Endothelial cell of umbilical vein (primary cell): Measurements from ENCODE around the gene DPP3. TPM values are rescaled to one million over a fixed set of nuclear protein-coding genes. Genes with fewer than 3 reads are reported as not detected.

ENCODE experiments used
- BruUV-seq: library from RNA; stranded (reverse); fragments of 400-500 nt; replicated peaks from 2 replicates; lab custom pipeline; 2021; lab: Mats Ljungman, UMichigan
- CTCF ChIA-PET: fragments of 300-600, 350-600 bp; sonication (Branson Sonifier 250); formaldehyde crosslinking; loops from one replicate; lab custom pipeline; 2021; ENCODE audit warnings: antibody characterized with exemption, inconsistent platforms; lab: Charles Lee
- POLR2A ChIA-PET: fragments of 300-600, 350-600 bp; sonication (Branson Sonifier 250); formaldehyde crosslinking; loops from one replicate; lab custom pipeline; 2021; ENCODE audit warnings: antibody characterized with exemption, inconsistent platforms; lab: Charles Lee
- DNase-seq: peaks from one replicate; pipeline ENCODE4 v3.0.0-alpha.2; 2011; ENCODE audit warnings: low read depth, low spot score
- FAIRE-seq: peaks from 2 replicates; lab custom pipeline; 2011; peaks lifted over from hg19 to GRCh38; lab: Jason Lieb, UNC
- H2AFZ ChIP-seq: 2 replicates; pipeline ENCODE4 v1.6.0; 2012; ENCODE audit warnings: low read depth, low read length, control low read depth, inconsistent platforms
- H3K27ac ChIP-seq: 2 replicates; pipeline ENCODE4 v1.5.1; 2011; ENCODE audit warnings: low read depth, mild to moderate bottlenecking, control low read depth, low read length, moderate library complexity; ENCODE audit not compliant: insufficient read depth
- H3K27me3 ChIP-seq, 2 experiments: 2 replicates each; pipeline versions ENCODE4 v1.6.0 to v1.6.1; 2011; ENCODE audit warnings: low read length in 2 of 2, mixed read lengths in 1 of 2; ENCODE audit not compliant: control insufficient read depth in 2 of 2, insufficient read depth in 2 of 2
- H3K36me3 ChIP-seq, 2 experiments: 2 replicates in 1 of 2; 3 replicates in 1 of 2; pipeline ENCODE4 v1.5.1; 2011; ENCODE audit warnings: low read length in 2 of 2, mild to moderate bottlenecking in 1 of 2, moderate library complexity in 1 of 2; ENCODE audit not compliant: control insufficient read depth in 2 of 2, insufficient read depth in 2 of 2; ENCODE audit errors: extremely low read depth in 1 of 2
- H3K4me1 ChIP-seq: 3 replicates; pipeline ENCODE4 v1.5.1; 2011; ENCODE audit warnings: mild to moderate bottlenecking, low read length; ENCODE audit not compliant: control insufficient read depth, insufficient read depth; ENCODE audit errors: extremely low read depth
- H3K4me2 ChIP-seq: 2 replicates; pipeline ENCODE4 v1.6.1; 2011; ENCODE audit warnings: low read length, control low read depth, mixed read lengths; ENCODE audit not compliant: insufficient read depth
- H3K4me3 ChIP-seq, 3 experiments: fragments of 200-600 bp in 1 of 3; sonication (generic), shearing (Covaris generic) in 1 of 3; replicated peaks in 1 of 3; 2 replicates each; pipeline ENCODE4 v1.5.1; 2011 to 2016; ENCODE audit warnings: control low read depth in 3 of 3, low read length in 3 of 3, mild to moderate bottlenecking in 2 of 3, inconsistent platforms in 1 of 3, low read depth in 1 of 3, moderate library complexity in 1 of 3; ENCODE audit not compliant: insufficient read depth in 1 of 3
- H3K79me2 ChIP-seq: 2 replicates; pipeline ENCODE4 v1.6.0; 2012; ENCODE audit warnings: low read length, inconsistent platforms; ENCODE audit not compliant: control insufficient read depth, insufficient read depth
- H3K9ac ChIP-seq: replicated peaks from 2 replicates; pipeline ENCODE3; 2011; ENCODE audit warnings: low read length, control low read depth; ENCODE audit not compliant: insufficient read depth; ENCODE audit errors: extremely low read depth
- H3K9me1 ChIP-seq: replicated peaks from 3 replicates; pipeline ENCODE4 v1.6.0; 2011; ENCODE audit warnings: mild to moderate bottlenecking, low read length; ENCODE audit not compliant: control insufficient read depth, insufficient read depth; ENCODE audit errors: extremely low read depth
- H3K9me3 ChIP-seq: replicated peaks from 2 replicates; pipeline ENCODE4 v1.5.1; 2012; ENCODE audit warnings: low read length, inconsistent platforms; ENCODE audit not compliant: control insufficient read depth, insufficient read depth
- H4K20me1 ChIP-seq: replicated peaks from 2 replicates; pipeline ENCODE3; 2011; ENCODE audit warnings: mild to moderate bottlenecking, low read length; ENCODE audit not compliant: control insufficient read depth, insufficient read depth; ENCODE audit errors: extremely low read depth
- CTCF ChIP-seq, 2 donors: IDR thresholded peaks; 1 replicate in 1 of 2; 2 replicates in 1 of 2; pipeline ENCODE4 v1.5.1; 2011; ENCODE audit warnings: low read length in 2 of 2, mild to moderate bottlenecking in 2 of 2, moderate library complexity in 2 of 2, control low read depth in 1 of 2, inconsistent platforms in 1 of 2, low read depth in 1 of 2; ENCODE audit not compliant: insufficient read depth in 1 of 2; ENCODE audit errors: extremely low read depth in 1 of 2
- EZH2 ChIP-seq: IDR thresholded peaks from 2 replicates; pipeline ENCODE4 v1.6.1; 2012; ENCODE audit warnings: borderline replicate concordance, low read depth, mild to moderate bottlenecking, moderate library complexity, low read length, inconsistent platforms; ENCODE audit not compliant: severe bottlenecking
- FOS ChIP-seq: IDR thresholded peaks from 2 replicates; pipeline ENCODE4 v1.6.1; 2011; ENCODE audit warnings: mild to moderate bottlenecking, low read length, moderate library complexity, borderline replicate concordance; ENCODE audit not compliant: insufficient read depth
- GATA2 ChIP-seq: IDR thresholded peaks from 2 replicates; pipeline ENCODE4 v1.7.0; 2011; ENCODE audit warnings: low read depth, mild to moderate bottlenecking, moderate library complexity, mixed read lengths, low read length; ENCODE audit not compliant: insufficient read length, insufficient read depth
- JUN ChIP-seq: IDR thresholded peaks from 2 replicates; pipeline ENCODE4 v1.6.1; 2011; ENCODE audit warnings: borderline replicate concordance, low read depth; ENCODE audit not compliant: insufficient read length, insufficient read depth
- MYC ChIP-seq: IDR thresholded peaks from one replicate; pipeline ENCODE4 v1.6.1; 2011; ENCODE audit warnings: mild to moderate bottlenecking, low read depth, low read length
- POLR2A ChIP-seq: IDR thresholded peaks from 2 replicates; pipeline ENCODE4 v1.6.1; 2012; ENCODE audit warnings: low read depth, mild to moderate bottlenecking, control low read depth, low read length
- POLR2AphosphoS5 ChIP-seq: IDR thresholded peaks from 2 replicates; pipeline ENCODE4 v1.6.1; 2012; ENCODE audit warnings: low read depth, mild to moderate bottlenecking, control low read depth, low read length, moderate library complexity; ENCODE audit not compliant: insufficient read depth
- dilution Hi-C: fragments of 300-500 bp; cut with MboI; formaldehyde crosslinking; loops from one replicate; pipeline ENCODE4 v1.15.0; 2019; ENCODE audit warnings: low sequenced_read_pairs; ENCODE audit not compliant: extremely low pct_ligation_motif_present
- intact Hi-C: fragments of 100-400 bp; cut with micrococcal nuclease; formaldehyde crosslinking; loops from one replicate; pipeline ENCODE4 v1.10.0; 2022
- polyA plus RNA-seq, 4 experiments: library from polyadenylated mRNA; depleted of rRNA in 3 of 4; stranded (reverse) in 3 of 4; unstranded in 1 of 4; fragments of >200 nt; gene quantifications; 2 replicates each; pipeline versions ENCODE4 v1.2.1 to v1.2.3, GENCODE V29; 2011 to 2012; ENCODE audit warnings: missing spikeins in 1 of 4
- total RNA-seq: library from RNA; stranded (reverse); gene quantifications from 2 replicates; pipeline ENCODE4 v1.2.3, GENCODE V29; 2021
- TF ChIP-seq, protein P1 (sequence below): IDR thresholded peaks from 2 replicates; pipeline ENCODE4 v1.6.1; 2011; ENCODE audit not compliant: insufficient read depth, insufficient read length

DPP3 gene
- total and polyA plus RNA-seq, 2 donors (not counting 3 experiments of a cell fraction or from before 2014, with no cell fraction given), result 46.4 to 50.4 TPM

GRCh38 chr11:66465373-66466224 lies 14.6 kb upstream of the DPP3 start:
- intact Hi-C loops, result loop anchor here (1.0 to 2.0 kb wide), 3 partner anchors 15 to 45 kb away; partner anchors contain the start of genes BBS1, DPP3 and NPAS4
- TF ChIP-seq, protein P1, sequence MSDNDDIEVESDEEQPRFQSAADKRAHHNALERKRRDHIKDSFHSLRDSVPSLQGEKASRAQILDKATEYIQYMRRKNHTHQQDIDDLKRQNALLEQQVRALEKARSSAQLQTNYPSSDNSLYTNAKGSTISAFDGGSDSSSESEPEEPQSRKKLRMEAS, result no peak
- TF ChIP-seq MYC (no peak), POLR2A (no peak), EZH2 (no peak), POLR2AphosphoS5 (no peak), JUN (no peak), GATA2 (no peak), FOS (no peak), CTCF (IDR thresholded peaks at IDR 0.05; ENCODE audit: extremely low read depth in 1 of 2, insufficient read depth in 1 of 2, low read depth in 1 of 2, low read length in 2 of 2) (no peak)
- peak overlapping the region in 1 of 3 experiments; percentile 63 for H3K4me3 ChIP-seq
- peaks cover 0 to 2% of the 10 kb centered on the region in 2 experiments for H3K27me3 ChIP-seq
- H3K4me1 ChIP-seq, result peaks cover 10% of the 10 kb centered on the region
- no peaks in the 10 kb centered on the region for H3K79me2 ChIP-seq
- H3K9me1 ChIP-seq, result no peaks in the 10 kb centered on the region
- H3K9ac ChIP-seq, result no peak overlapping the region
- ChIA-PET CTCF (interaction anchor here (0.9 kb wide), 1 partner anchor 35 kb away, joined by 3 read pairs; no protein-coding TSS in a partner anchor), POLR2A (no interaction called here)
- H3K36me3 ChIP-seq, result no peaks in the 10 kb centered on the region
- dilution Hi-C loops, result no loop called here
- no TSS peak for BruUV-seq
- H4K20me1 ChIP-seq, result no peaks in the 10 kb centered on the region
- H3K9me3 ChIP-seq, result no peaks in the 10 kb centered on the region
- peak overlapping the region; percentile 21 for H3K4me2 ChIP-seq
- H2AFZ ChIP-seq, result peak overlapping the region; percentile 98
- no peak for FAIRE-seq
- DNase-seq, result peak; percentile 9
- H3K27ac ChIP-seq, result no peak overlapping the region
